HG02840 (cell line): ENCODE data around the gene MARS1.

Source experiments
- ATAC-seq: cut with Tn5 transposase; IDR thresholded peaks from one replicate; pipeline ENCODE4 v1.9.1; 2021; ENCODE audit warnings: mild to moderate bottlenecking, moderate library complexity, moderate number of reproducible peaks; ENCODE audit not compliant: unreplicated experiment, low FRiP score

MARS1 gene

GRCh38 chr12:57470970-57471656 lies 16.8 kb upstream of the MARS1 start:
- no peak for ATAC-seq

GRCh38 chr12:57471661-57472060 lies 16.2 kb upstream of the MARS1 start:
- no peak for ATAC-seq

GRCh38 chr12:57472391-57472790 lies 15.5 kb upstream of the MARS1 start:
- ATAC-seq: no peak

DNA sequence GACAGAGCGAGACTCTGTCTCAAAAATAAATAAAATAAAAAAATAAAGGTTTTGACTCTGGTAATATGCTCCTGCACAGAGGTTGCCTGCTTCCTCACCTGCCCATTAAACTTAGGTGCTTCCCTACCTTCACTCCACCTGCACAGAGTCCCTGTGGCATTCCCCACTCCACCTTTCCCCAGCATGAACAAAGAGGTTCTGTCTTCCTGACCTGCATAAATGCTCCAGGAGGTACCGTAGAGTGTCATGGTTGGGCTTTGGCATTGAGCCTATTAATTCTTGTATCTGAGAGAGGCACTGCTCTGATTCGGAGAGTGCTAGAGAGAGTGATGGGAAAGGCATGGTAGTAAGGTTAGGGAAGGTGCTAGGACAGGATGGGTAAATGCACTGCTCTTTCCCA lies 14.5 kb upstream of the MARS1 start:
- no peak for ATAC-seq

GRCh38 chr12:57473886-57474285 lies 14.0 kb upstream of the MARS1 start:
- no peak for ATAC-seq

DNA sequence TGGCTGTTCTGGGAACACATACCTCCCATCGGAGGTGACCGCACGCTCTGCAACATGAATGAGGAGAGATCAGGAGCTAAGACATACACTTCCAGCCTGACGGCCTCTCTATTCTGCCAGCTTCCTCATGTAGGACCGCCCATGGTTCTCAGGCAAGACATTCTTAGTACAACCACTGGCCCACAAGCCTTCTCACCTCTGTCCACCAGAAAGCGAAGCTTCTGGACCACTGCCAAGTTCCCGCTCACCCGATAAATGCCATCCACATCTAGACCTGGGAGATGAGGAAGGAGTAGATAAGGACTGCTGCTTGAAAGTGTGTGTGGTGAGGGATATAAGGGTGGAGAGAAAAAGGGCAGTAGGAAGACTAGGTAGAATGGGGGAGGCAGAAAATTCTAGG lies 13.4 kb upstream of the MARS1 start:
- no peak for ATAC-seq

- no peak for ATAC-seq
These were observed 13.0 kb upstream of the MARS1 start for GRCh38 chr12:57474862-57475261.

- no peak for ATAC-seq
These were observed 12.4 kb upstream of the MARS1 start for GRCh38 chr12:57475271-57476161.

- ATAC-seq: no peak
These were observed 11.5 kb upstream of the MARS1 start for GRCh38 chr12:57476162-57476992.

DNA sequence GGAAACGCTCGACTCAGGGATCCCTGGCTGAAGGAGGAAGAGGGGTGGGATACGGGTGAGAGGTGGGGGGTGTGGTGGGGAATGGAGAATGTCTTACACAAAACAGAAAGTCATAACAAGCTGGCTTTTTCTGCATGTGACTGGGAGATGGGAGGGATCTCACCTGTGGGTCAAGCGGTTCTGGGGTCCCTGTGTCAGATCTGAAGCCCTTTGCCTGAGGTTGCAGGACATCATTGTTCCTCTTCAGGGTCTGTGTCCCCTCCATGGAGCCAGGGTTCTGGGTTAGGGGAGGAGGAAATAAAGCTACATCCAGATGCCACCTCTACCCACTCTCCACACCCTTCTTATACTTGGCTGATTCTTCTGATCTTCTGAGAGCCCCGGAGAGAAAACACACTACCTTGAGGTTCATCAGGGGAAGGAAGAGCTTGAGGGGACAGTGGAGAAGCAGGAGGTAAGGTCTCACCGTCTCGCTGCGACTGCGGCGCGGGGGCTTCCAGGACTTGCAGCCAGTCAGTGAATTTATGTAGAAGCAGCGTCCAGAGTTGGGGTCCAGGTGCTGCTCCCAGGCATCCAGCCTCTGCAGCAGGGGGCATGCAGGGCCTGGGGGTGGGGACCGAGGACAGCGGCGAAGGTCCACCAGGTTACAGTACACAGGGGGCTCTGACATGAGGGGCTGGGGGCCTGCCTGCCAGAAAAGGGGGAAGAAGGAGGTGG lies 10.7 kb upstream of the MARS1 start:
- ATAC-seq: no peak

DNA sequence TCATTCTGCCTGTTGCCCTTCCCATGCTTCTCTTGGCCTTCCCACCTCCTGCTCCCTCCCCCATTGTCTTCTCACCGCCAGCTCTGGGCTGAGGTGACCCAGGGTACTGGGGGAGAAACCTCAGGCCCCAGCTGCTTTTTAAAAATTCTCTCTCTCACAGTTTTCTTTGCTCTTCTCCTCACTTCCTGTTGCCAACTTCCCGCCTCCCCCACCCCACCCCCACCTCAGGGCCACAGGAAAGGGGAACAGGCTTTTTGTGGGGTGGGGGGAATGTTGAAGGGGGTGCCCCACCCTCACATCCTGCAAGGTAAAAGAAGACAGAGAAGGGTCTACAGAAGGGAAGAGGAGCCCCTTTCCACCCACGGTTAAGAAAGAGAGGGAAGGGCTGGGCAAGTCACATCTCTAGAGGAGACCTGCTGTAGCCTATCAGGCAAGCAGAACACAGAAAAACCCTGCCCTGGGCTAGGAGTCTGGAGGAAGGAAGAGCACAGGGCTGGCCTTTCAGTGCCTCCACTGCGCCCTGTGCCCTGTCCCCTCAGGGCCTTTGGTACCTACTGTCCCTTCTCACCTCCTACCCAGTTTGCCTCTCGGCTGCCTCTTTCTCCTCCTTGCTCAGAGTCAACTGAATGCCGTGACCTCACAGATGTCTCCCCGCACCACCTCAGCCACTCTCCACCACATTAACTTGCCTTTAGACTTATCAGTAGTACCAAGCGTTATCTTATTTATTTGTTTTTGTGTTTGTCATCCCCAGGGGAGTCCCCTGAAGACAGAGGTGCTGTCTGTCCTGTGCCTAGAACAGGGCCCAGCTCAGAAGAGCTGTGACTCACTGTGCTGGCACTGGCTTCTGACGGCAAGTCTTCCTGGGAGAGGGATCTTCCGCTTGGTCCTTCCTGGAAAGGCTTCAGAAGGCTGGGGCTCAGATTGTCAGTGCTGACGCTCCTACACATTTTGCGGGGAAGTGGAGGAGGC lies 9.9 kb upstream of the MARS1 start:
- ATAC-seq: no peak

GRCh38 chr12:57479043-57479375 lies 8.9 kb upstream of the MARS1 start:
- no peak for ATAC-seq

DNA sequence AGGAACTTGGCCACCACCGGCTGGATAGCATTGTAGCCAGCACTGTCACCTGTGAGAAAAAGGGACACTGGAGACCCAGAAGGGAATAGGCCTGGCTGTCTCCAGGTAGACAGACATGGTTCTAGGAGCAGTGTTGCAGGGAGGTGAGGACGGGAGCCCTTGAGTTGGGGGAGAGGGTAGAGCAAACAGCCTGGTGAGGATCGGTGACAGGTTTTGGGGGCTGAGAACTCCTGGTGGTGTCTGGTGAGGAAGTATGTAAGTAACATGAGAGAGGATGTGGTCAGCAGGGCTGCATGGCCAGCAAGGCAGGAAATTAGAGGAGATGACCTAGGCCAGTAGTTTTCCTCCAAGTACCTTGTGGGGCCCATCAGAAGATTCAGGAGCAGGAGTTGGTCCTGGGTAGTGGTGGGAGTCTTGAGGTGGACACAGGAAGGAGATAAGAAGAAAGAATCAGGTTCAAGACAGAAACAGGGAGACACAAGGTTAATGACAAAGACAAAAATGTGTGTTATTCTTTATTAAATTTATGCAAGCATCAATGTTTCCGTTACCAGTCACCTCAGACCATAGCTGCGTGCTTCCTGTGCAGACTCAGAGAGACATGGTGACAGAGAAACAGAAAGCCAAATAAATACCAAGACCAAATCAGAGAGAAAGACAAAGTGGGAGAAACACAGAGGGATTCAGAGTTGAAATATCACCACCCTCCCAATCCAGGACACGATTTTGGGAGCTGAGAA lies 8.3 kb upstream of the MARS1 start, which contains the start of gene ARHGAP9:
ARHGAP9 (minus strand) TSS at position 491 of the 740 bp plus-strand sequence; CDS start at position 31, 460 bp downstream.
- ATAC-seq: no peak

DNA sequence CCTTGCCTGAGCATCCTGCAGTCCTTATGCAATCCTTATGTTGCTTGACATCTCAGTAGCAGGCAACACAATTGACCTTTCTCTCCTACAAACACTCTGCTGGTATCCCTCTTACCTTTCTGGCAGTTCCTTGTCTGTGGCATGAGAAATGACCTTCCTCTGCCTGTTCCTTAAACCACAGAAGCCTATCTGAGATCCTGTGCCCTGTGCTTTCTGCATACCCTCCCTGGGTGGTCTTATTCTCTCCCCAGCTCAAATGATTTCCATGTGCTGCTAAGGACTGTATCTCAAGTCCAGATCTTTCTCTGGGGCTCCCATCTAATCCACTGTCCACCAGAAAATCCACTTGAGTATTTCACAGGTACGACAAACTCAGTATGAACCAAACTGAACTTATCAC lies 6.2 kb upstream of the MARS1 start:
- no peak for ATAC-seq

DNA sequence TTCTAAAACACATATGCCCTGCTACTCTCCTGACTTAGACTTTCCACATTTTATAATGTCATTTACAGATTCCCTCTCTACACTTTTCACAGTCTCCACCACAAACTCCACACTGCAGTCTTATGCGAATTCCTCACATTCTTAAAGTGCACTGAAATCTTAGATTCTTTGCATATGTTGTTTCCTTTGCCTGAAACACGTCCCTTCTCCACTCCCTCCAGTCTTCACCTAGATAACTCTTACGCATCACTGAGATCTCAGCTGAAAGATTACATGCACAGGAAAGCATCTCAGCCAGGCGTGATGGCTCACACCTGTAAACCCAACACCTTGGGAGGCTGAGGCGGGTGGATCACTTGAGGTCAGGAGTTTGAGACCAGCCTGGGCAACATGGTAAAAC lies 4.4 kb upstream of the MARS1 start:
- no peak for ATAC-seq

- no peak for ATAC-seq
These were observed 2.2 kb upstream of the MARS1 start for GRCh38 chr12:57485695-57486094.

GRCh38 chr12:57487055-57487596 lies 742 bp upstream of the MARS1 start:
- ATAC-seq: no peak

GRCh38 chr12:57488402-57489156 lies 711 bp downstream of the MARS1 start:
- no peak for ATAC-seq
